H1 (cell line): ENCODE data around the gene BSPRY.

Experiments
- BRCA1 ChIP-seq: IDR thresholded peaks from 2 replicates; pipeline ENCODE4 v1.6.1; 2012; ENCODE audit warnings: low read depth, low read length, improper control_type of control experiment
- CBX8 ChIP-seq: fragments of 300-800, 300-1000 bp; sonication (generic); IDR thresholded peaks from 2 replicates; pipeline ENCODE4 v1.7.1; 2016; ENCODE audit warnings: low read depth, low read length, borderline replicate concordance
- CREB1 ChIP-seq: IDR thresholded peaks from 2 replicates; pipeline ENCODE4 v1.6.1; 2012; ENCODE audit warnings: inconsistent platforms
- E2F6 ChIP-seq: IDR thresholded peaks from 2 replicates; pipeline ENCODE4 v1.6.1; 2012; ENCODE audit warnings: inconsistent platforms
- EP300 ChIP-seq, 2 experiments: IDR thresholded peaks; 1 replicate in 1 of 2; 2 replicates in 1 of 2; pipeline ENCODE4 v1.6.1; 2011 to 2012; ENCODE audit warnings: low read depth in 2 of 2, low read length in 2 of 2, mild to moderate bottlenecking in 2 of 2, borderline replicate concordance in 1 of 2, inconsistent platforms in 1 of 2, moderate library complexity in 1 of 2
- JUN ChIP-seq: IDR thresholded peaks from 2 replicates; pipeline ENCODE4 v1.6.1; 2011; ENCODE audit warnings: low read depth, mild to moderate bottlenecking, improper control_type of control experiment, low read length
- KDM5A ChIP-seq: fragments of 200-600 bp; IDR thresholded peaks from 2 replicates; pipeline ENCODE4 v1.7.1; 2012; ENCODE audit warnings: mild to moderate bottlenecking, low read length, inconsistent platforms, mixed read lengths
- MAX ChIP-seq: IDR thresholded peaks from 2 replicates; pipeline ENCODE4 v1.6.1; 2012; ENCODE audit warnings: inconsistent platforms
- POLR2A ChIP-seq, 2 experiments: IDR thresholded peaks; 1 replicate in 1 of 2; 2 replicates in 1 of 2; pipeline ENCODE4 v1.6.1; 2011; ENCODE audit warnings: low read depth in 2 of 2, low read length in 2 of 2, mild to moderate bottlenecking in 2 of 2; ENCODE audit errors: control extremely low read depth in 1 of 2
- POLR2AphosphoS5 ChIP-seq: IDR thresholded peaks from 2 replicates; pipeline ENCODE4 v1.6.1; 2011; ENCODE audit warnings: low read depth, low read length
- SIX5 ChIP-seq: IDR thresholded peaks from 2 replicates; pipeline ENCODE4 v1.6.1; 2011; ENCODE audit warnings: mild to moderate bottlenecking, low read depth, low read length
- SRF ChIP-seq: IDR thresholded peaks from 2 replicates; pipeline ENCODE4 v1.6.1; 2011; ENCODE audit warnings: mild to moderate bottlenecking, low read depth, low read length, moderate library complexity
- TF ChIP-seq, protein P1 (sequence below), 3 experiments: IDR thresholded peaks; 1 replicate in 2 of 3; 2 replicates in 1 of 3; pipeline versions ENCODE4 v1.5.1 to v1.6.1; 2011; ENCODE audit warnings: low read length in 3 of 3, mild to moderate bottlenecking in 3 of 3, inconsistent platforms in 2 of 3, low read depth in 1 of 3, moderate library complexity in 1 of 3; ENCODE audit not compliant: insufficient read depth in 1 of 3; ENCODE audit errors: control extremely low read depth in 1 of 3

DNA sequence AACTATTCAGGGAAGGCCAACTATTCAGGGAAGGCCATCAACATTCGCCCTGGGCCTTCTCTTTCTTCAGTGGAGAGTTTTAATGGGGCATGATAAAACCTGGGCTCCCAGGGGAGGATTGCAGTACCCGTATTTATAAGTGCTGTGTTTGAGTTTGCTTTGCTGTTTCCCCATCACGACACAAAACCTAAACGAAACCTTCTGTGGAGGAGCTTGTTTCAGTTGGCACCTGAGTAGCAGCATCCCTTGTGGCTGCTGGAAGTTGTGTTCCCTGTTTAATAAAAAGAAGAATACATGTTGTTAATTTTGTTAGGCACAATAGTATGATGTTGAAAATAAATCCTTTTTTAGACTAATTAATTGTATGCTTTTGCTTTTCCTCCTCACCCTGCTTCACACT, 17.6 kb upstream of the BSPRY start:
- TF ChIP-seq EP300 (IDR thresholded peaks at IDR 0.05; ENCODE audit: borderline replicate concordance in 1 of 2, low read depth in 2 of 2, low read length in 2 of 2) (no peak), SIX5 (no peak), BRCA1 (no peak), JUN (no peak), POLR2A (IDR thresholded peaks at IDR 0.05; ENCODE audit: control extremely low read depth in 1 of 2, low read depth in 2 of 2, low read length in 2 of 2) (no peak), E2F6 (no peak), POLR2AphosphoS5 (no peak), CBX8 (no peak), MAX (no peak), CREB1 (no peak), KDM5A (no peak), SRF (no peak)
- TF ChIP-seq, protein P1, sequence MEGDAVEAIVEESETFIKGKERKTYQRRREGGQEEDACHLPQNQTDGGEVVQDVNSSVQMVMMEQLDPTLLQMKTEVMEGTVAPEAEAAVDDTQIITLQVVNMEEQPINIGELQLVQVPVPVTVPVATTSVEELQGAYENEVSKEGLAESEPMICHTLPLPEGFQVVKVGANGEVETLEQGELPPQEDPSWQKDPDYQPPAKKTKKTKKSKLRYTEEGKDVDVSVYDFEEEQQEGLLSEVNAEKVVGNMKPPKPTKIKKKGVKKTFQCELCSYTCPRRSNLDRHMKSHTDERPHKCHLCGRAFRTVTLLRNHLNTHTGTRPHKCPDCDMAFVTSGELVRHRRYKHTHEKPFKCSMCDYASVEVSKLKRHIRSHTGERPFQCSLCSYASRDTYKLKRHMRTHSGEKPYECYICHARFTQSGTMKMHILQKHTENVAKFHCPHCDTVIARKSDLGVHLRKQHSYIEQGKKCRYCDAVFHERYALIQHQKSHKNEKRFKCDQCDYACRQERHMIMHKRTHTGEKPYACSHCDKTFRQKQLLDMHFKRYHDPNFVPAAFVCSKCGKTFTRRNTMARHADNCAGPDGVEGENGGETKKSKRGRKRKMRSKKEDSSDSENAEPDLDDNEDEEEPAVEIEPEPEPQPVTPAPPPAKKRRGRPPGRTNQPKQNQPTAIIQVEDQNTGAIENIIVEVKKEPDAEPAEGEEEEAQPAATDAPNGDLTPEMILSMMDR (IDR thresholded peaks at IDR 0.05; ENCODE audit: control extremely low read depth in 1 of 3, insufficient read depth in 1 of 3, low read depth in 1 of 3, low read length in 3 of 3): no peak
